HG03108 (cell line): ENCODE data around the gene ACSF3.

ENCODE experiments used
- ATAC-seq: cut with Tn5 transposase; IDR thresholded peaks from one replicate; pipeline ENCODE4 v1.9.1; 2021; ENCODE audit warnings: moderate library complexity; ENCODE audit not compliant: unreplicated experiment

ACSF3 gene

DNA sequence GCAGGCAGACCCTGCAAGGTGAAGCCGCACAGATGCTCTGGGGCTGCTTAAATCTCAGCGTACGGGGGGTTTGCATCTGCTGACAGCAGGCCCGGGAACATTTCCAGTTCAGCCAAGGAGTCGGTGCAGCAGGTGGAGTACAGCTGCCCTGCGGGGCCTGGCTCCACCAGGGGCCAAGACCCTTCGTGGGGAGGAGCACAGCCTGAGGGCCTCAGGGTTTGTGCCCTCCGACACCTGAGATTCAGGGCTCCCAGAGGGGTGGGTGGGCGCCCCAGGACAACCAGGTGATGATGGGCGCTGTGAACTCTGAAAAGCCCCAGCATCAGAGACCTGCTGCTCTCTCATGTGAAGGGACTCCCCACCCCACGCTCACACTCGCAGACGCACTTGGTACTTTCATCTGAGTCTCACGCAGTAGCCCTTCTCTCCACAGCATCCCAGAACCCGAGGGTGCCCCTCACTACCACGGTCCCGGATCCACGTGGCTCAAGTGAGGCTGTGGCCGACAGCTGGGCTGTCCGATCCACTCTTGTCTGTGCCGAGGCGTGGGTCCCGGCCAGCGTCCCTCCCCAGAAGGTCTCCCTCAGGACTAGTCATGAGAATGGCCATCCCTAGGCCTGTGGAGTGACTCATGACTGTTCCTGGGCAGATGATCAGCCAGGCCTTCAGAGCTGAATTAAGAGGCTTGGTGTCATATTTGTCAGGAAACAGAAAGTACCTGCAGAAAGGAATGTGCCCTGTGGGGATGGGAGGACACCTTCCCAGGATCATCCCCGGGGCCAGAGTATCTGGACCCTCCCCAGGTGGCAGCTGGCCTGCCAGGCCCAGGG, 29.6 kb downstream of the ACSF3 start:
- ATAC-seq = peak; percentile 5

DNA sequence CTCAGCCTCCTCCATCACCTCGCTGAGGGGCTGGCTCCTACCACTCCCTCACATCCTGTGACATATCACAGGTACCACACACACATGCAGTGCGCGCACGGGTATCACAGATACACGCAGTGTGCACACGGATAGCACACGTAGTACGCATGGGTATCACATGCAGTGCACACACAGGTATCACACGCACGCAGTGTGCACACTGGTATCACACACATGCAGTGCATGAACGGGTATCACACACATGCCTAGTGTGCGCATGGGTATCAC, 30.1 kb downstream of the ACSF3 start:
- ATAC-seq = no peak

DNA sequence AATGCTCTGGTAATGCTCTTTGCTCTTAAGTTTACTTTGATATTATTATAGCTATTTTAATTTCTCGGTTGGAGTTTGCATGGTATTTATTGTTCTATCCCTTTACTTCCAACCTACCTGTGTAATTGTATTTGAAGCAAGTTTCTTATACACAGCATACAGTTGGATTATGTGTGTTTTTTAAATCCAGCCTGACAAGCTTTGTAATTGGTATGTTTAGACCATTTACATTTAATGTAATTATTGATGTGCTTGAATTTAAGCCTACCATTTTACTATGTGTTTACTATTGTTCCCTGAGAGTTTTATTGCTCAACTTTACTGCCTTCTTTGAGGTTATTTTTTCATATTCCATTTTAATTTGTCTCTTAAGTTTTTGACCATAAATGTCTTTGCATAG, 35.7 kb downstream of the ACSF3 start:
- ATAC-seq = no peak

DNA sequence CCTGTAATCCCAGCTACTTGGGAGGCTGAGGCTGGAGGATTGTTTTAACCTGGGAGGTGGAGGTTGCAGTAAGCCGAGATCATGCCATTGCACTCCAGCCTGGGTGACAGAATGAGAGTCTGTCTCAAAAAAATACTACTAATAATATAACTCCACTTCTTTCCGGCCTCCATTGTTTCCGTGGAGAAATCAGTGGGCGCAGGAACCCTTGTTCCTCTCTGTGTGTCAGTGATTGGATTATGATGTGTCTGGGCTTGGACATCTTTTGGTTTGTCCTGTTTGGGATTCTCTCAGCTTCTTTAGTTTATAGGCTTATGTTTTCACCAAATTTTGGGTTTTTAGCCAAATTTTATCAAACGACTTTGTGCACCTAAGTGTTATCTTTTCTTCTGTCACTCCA, 36.8 kb downstream of the ACSF3 start:
- no peak for ATAC-seq

DNA sequence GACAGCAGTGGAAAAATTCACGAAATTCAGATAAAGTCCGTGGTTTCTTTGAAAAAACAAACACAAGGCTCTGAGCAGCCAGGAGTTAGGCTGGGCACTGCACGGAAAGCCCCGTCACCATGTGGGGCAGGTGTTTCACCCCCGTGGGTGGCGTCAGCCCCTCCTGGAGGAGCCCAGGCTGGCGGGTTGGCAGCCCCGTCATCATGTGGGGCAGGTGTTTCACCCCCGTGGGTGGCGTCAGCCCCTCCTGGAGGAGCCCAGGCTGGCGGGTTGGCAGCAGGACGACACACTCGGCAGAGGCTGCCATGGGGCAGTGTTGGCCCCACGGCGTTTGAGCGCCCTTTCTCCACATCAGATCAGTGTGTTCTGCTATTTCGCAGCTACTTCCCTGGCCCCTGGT, 38.1 kb downstream of the ACSF3 start:
- no peak for ATAC-seq

GRCh38 chr16:89132194-89133005, 38.7 kb downstream of the ACSF3 start:
- no peak for ATAC-seq

DNA sequence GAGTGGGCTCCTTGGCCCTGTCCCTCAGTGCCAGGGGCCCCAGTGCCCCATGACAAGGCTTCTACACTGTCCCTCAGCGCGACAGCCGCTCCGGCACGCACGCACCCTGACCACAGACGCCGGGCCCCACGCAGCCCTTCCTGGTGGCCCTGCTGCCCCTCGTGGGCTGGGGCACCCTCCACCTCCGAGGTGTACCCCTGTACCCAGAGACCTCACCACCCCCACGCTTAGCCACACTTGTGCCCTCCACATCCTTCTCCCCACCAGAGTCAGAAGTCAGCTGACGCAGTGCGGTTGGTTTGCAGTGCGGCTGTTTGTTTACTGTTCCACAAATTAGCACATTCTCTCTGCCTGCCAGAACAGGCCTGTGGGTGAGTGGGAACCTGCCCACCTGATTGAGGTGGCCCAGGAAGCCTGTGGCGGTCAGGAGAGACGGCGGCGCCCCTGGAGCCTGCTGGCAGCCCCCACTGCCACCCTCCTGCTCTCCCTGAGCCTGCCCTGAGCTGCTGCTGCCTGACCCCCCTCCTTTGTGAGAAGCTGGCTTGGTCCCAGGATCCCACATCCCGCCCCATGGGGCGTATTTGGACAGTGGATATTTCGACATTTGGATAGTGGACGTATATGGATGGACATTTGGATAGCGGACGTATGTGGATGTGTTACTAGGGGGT, 39.9 kb downstream of the ACSF3 start:
- no peak for ATAC-seq

- no peak for ATAC-seq
Observed at GRCh38 chr16:89134269-89134668, 40.6 kb downstream of the ACSF3 start.

- ATAC-seq = no peak
Observed at GRCh38 chr16:89135166-89135565, 41.5 kb downstream of the ACSF3 start.

GRCh38 chr16:89135971-89136765, 42.5 kb downstream of the ACSF3 start:
- no peak for ATAC-seq

DNA sequence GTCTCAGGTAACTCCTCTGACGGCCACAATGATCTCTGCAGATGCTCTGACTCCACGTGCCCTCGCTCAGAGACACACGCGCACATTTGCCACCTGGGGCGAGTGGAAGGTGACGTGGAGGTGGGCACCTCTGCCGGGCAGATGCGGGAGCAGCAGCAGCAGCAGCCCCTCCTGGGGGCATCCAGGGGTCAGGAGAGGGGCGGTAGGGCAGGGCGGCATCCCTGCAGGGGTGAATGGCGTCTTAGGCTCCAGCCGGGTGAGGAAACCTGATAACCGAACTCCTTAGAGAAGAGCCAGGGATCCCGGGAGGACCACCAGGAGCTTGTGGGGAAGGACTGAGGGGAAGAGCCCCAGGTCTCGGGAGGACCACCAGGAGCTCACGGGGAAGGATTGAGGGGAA, 43.3 kb downstream of the ACSF3 start:
- no peak for ATAC-seq

DNA sequence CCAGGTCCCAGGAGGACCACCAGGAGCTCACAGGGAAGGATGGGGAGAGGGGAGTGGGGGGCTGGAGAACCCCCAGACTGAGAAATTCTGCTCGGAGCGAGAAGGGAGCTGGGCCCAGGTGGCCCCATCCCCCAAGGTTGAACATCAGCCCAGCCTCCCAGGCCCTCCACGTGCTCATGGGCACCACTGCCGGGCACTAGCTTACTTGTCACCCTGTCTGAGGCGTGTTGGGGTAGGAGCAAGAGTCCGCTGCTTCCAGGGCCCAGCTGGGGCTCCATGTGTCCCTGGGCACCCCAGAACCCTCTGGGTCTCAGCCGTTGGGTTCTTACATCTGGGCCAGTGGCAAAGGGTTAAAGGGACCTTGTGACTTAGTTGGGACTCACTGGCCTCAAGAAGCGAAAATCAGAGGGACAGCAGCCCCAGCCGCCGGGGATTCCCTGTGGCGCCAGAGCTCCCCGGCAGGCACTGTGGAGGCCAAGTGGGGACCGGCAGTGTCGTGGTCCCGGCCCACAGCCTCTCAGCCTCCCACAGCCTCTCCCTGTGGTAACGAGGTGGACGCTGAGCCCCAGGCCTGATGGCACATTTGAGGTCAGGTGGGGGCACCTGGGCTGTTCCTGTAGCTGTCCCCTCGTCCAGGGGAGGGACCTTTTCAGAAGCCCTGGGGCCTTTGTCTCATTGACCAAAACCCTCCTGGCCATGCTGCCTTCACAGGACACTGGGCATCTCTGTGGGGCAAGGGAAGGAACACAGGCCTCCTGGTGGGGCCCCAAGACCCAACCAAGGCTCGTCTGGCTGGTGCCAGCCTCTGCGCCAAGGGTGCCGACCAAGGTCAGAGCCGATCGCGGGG, 44.2 kb downstream of the ACSF3 start:
- no peak for ATAC-seq

GRCh38 chr16:89138513-89138795, 44.8 kb downstream of the ACSF3 start:
- ATAC-seq = no peak

DNA sequence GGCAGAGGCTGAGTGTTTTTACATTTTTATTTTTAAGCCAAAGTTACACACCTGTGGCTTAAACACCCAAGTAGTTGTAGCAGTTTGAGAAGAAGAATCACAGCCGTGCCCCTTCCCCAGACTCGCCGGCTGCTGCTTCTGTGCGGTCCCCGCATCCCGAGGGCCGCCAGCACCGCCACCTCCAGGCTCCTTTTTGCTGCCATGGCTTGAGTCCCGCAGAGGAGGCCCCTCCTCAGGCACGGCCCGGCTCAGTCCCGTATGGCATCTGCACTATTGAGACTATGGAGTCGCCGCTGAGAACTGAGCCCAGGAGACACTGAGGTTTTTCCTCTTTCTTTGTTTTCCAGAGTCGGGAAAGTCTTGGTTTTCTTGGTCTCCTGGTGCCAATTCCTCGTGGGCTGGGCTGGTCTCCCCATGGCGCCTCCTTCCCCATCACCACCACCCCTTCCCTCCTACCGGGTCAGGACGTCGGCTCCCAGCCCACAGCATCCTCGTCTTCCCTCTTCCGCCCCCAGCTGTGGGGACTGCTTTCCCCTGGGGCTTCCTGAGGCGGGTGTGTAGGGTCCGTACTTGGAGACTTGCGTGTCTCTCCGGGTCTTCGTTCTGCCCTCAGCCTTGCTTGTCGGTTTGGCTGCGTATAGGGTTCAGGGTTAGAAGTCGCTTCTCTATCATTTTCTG, 45.3 kb downstream of the ACSF3 start:
- no peak for ATAC-seq

DNA sequence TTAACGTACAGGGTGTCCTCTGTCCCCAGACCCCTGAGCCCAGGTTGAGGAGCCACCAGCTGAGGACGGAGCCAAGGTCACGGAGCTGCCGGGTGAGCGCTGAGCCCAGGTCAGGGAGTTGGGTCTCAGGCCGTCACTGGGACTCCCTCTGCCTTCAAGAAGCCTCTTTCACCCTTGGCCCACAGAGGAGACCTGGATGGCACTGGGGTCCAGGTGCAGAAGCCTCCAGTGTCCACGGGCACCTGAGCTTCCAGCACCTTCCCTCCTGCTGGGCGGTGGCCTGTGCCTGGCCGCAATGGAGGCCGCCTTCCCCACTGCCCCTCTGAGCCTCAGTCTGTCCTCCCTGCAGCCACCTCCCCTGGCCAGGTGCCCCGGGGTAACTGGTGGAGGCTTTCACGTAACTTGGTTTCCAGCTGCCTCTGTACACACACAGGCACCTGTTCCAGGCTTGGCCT, 46.3 kb downstream of the ACSF3 start:
- no peak for ATAC-seq

- no peak for ATAC-seq
Observed at GRCh38 chr16:89140401-89140800, 46.7 kb downstream of the ACSF3 start.

DNA sequence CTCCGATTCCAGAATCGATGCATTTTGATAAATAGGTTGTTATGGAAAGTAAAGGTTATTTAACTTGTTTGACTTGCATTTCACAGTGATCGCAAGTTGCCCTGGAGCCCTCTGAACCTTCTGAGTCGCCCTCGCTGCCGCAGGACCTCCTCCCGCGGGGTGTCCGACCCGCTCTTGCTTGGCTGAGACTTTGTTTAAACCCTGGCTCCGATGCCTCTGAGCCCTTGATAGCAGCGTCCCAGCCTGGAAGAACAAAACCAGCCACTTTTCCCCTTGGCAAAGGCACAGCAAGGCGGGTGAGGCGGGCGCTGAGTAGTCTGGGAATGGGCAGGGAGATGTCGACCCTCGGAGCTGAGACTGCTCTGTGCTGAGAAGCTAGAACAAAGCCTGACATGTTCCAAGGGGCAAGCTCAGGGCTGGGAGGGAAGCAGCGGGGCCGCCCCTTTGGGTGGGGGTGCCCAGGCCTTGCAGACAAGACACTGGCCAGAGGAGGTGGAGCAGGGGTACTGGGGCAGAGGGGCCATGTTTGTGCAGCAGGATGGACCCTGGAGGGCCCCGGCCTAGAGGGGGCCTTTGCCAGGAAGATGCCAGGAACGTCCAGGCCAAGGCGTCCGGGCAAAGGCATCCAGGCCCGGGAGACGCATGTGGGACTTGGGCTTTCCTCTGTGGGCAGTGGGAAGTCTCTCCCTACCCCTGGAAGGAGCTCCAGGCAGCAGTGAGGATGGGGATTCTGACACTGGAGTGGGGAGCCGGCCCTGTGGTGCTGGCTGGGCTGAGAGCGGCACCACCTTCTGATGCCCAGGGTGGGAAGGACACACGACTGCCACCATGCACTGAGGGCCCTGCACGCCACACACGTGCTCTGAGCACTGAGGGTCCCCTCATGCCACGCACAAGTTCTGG, 47.6 kb downstream of the ACSF3 start:
- no peak for ATAC-seq

DNA sequence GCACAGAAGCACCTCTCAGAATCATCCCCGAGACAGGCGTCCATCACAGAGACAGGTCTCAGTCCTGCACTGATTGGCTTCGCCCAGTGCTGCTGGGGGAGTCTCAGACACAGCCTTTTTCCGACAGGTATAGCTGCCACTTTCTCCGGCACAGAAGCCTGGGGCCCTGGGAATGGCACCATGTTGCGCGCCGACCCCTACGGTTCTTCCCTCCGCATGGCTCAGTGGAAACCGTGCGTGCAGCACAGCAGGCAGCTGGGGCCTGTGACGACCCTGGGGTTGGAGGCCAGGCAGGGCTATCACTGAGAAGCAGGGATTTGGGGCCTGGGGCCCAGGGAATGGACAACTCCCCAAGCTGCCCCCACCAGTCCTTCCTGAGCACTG, 48.2 kb downstream of the ACSF3 start:
- ATAC-seq = no peak
